ENCODE measurements around the gene GNL1.

GNL1 gene

GRCh38 chr6:30493643-30494250 lies 62.5 kb downstream of the GNL1 start:
- peak; percentile 61 for DNase-seq

- DNase-seq, result no peak
Observed at GRCh38 chr6:30491991-30492952, 64.0 kb downstream of the GNL1 start.
